ENCODE results near the gene POLR3GL. TPM values are rescaled to one million over a fixed set of nuclear protein-coding genes. Genes with fewer than 3 reads are reported as not detected.

POLR3GL gene
- polyA plus RNA-seq, 1 donor from 2014 or later = 38.6 TPM

DNA sequence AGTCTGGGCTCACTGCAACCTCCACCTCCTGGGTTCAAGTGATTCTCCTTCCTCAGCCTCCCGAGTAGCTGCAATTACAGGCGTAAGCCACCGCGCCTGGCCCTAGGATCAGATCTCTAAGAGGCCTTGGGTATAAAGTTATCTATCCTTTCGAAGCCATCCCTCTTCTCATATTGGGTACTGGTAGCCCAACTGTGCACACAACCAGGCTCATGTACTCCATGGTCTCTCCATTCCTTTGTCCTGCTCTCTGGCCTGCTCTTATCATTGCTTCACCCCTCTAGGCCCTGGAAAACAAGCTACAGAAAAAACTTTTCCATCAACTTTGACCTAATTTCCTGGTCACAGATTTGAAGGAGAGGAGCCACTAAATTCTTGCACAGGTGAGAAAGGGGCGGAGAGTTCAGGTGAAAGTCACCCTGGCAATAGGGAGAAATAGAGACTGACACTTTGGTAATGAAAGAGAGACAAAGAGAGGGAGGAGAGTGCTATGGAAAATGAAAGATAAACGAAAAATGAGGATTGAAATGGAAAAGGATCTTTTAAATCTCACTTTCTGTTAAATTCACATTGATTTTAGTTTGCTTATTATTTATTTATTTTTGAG is 25.9 kb downstream of the POLR3GL start:
- H3K9ac ChIP-seq (ENCODE audit: low read length) = no peak overlapping the region
- H3K27ac ChIP-seq (ENCODE audit: low read length) = peak overlapping the region; percentile 85
- peaks cover 43% of the 10 kb centered on the region for H4K20me1 ChIP-seq (ENCODE audit: insufficient read depth)
- H3K36me3 ChIP-seq (ENCODE audit: insufficient read depth, low read length) = peaks cover 29% of the 10 kb centered on the region
- H3K9me3 ChIP-seq (ENCODE audit: low read length) = no peaks in the 10 kb centered on the region
- no peak overlapping the region for H3K4me2 ChIP-seq (ENCODE audit: low read length)
- no peaks in the 10 kb centered on the region for H3K27me3 ChIP-seq (ENCODE audit: insufficient read depth, low read depth, low read length)
- H3K9me2 ChIP-seq (ENCODE audit: insufficient read depth, low read length) = no peaks in the 10 kb centered on the region
- peaks cover 3% of the 10 kb centered on the region for H3F3A ChIP-seq (ENCODE audit: insufficient read depth, low read length, poor library complexity, severe bottlenecking)
- peaks cover 47% of the 10 kb centered on the region for H3K79me2 ChIP-seq (replicated peaks; ENCODE audit: insufficient read depth, low read length)
- peak overlapping the region; percentile 79 for H3K4me3 ChIP-seq (ENCODE audit: low read length)
- TF ChIP-seq, protein P1, sequence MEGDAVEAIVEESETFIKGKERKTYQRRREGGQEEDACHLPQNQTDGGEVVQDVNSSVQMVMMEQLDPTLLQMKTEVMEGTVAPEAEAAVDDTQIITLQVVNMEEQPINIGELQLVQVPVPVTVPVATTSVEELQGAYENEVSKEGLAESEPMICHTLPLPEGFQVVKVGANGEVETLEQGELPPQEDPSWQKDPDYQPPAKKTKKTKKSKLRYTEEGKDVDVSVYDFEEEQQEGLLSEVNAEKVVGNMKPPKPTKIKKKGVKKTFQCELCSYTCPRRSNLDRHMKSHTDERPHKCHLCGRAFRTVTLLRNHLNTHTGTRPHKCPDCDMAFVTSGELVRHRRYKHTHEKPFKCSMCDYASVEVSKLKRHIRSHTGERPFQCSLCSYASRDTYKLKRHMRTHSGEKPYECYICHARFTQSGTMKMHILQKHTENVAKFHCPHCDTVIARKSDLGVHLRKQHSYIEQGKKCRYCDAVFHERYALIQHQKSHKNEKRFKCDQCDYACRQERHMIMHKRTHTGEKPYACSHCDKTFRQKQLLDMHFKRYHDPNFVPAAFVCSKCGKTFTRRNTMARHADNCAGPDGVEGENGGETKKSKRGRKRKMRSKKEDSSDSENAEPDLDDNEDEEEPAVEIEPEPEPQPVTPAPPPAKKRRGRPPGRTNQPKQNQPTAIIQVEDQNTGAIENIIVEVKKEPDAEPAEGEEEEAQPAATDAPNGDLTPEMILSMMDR (IDR thresholded peaks at IDR 0.05; ENCODE audit: poor library complexity, severe bottlenecking) = no peak
- TF ChIP-seq EP300 (conservative IDR thresholded peaks at IDR 0.05; ENCODE audit: poor library complexity, severe bottlenecking) (no peak), SMC3 (conservative IDR thresholded peaks at IDR 0.05; ENCODE audit: poor library complexity) (no peak), POLR2AphosphoS5 (IDR thresholded peaks at IDR 0.05) (no peak), EZH2 (IDR thresholded peaks at IDR 0.05; ENCODE audit: borderline replicate concordance, insufficient read depth, low read length, poor library complexity, severe bottlenecking) (no peak), RAD21 (conservative IDR thresholded peaks at IDR 0.05) (no peak), TAF1 (IDR thresholded peaks at IDR 0.05; ENCODE audit: low read depth) (no peak)
- TF ChIP-seq, protein P2, sequence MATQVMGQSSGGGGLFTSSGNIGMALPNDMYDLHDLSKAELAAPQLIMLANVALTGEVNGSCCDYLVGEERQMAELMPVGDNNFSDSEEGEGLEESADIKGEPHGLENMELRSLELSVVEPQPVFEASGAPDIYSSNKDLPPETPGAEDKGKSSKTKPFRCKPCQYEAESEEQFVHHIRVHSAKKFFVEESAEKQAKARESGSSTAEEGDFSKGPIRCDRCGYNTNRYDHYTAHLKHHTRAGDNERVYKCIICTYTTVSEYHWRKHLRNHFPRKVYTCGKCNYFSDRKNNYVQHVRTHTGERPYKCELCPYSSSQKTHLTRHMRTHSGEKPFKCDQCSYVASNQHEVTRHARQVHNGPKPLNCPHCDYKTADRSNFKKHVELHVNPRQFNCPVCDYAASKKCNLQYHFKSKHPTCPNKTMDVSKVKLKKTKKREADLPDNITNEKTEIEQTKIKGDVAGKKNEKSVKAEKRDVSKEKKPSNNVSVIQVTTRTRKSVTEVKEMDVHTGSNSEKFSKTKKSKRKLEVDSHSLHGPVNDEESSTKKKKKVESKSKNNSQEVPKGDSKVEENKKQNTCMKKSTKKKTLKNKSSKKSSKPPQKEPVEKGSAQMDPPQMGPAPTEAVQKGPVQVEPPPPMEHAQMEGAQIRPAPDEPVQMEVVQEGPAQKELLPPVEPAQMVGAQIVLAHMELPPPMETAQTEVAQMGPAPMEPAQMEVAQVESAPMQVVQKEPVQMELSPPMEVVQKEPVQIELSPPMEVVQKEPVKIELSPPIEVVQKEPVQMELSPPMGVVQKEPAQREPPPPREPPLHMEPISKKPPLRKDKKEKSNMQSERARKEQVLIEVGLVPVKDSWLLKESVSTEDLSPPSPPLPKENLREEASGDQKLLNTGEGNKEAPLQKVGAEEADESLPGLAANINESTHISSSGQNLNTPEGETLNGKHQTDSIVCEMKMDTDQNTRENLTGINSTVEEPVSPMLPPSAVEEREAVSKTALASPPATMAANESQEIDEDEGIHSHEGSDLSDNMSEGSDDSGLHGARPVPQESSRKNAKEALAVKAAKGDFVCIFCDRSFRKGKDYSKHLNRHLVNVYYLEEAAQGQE (IDR thresholded peaks at IDR 0.05; ENCODE audit: borderline replicate concordance) = no peak
- no peak overlapping the region for H2AFZ ChIP-seq (ENCODE audit: low read depth, low read length)

DNA sequence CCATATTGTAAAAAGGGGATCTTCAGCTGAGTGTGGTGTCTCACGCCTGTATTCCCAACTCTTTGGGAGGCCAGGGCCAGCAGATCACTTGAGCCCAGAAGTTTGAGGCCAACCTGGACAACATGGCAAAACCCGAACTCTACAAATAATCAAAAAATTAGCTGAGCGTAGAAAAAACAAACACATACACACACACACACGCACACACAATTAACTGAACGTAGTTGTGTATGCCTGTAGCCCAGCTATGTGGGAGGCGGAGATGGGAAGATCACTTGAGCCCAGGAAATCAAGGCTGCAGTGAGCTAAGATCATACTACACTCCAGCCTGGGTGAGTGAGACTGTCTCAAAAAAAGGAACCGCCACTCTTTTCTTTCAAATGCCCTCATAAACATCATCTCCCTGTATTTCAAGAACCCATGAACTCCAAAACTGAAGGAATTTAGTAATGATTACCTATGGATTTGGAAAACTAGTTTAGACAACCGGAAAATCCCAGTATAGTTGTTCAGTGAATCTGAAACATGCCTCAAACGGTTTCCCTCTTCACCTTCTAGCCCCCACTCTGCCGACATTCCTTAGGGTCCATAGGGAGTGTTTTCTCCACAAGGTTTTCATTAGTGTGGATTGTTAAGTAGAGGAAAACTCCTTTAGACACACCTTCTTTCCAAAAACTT is 27.4 kb downstream of the POLR3GL start:
- H2AFZ ChIP-seq (ENCODE audit: low read depth, low read length) = no peak overlapping the region
- peaks cover 57% of the 10 kb centered on the region for H3K79me2 ChIP-seq (replicated peaks; ENCODE audit: insufficient read depth, low read length)
- peak overlapping the region; percentile 100 for H3K4me2 ChIP-seq (ENCODE audit: low read length)
- TF ChIP-seq, protein P2 (IDR thresholded peaks at IDR 0.05; ENCODE audit: borderline replicate concordance) = no peak
- TF ChIP-seq TAF1 (IDR thresholded peaks at IDR 0.05; ENCODE audit: low read depth) (no peak), EP300 (conservative IDR thresholded peaks at IDR 0.05; ENCODE audit: poor library complexity, severe bottlenecking) (no peak), EZH2 (IDR thresholded peaks at IDR 0.05; ENCODE audit: borderline replicate concordance, insufficient read depth, low read length, poor library complexity, severe bottlenecking) (no peak), MXI1 (conservative IDR thresholded peaks at IDR 0.05; ENCODE audit: poor library complexity, severe bottlenecking) (no peak), SMC3 (conservative IDR thresholded peaks at IDR 0.05; ENCODE audit: poor library complexity) (no peak), POLR2AphosphoS5 (IDR thresholded peaks at IDR 0.05) (no peak), RAD21 (conservative IDR thresholded peaks at IDR 0.05) (no peak)
- TF ChIP-seq, protein P1 (IDR thresholded peaks at IDR 0.05; ENCODE audit: poor library complexity, severe bottlenecking) = no peak
- H3K4me3 ChIP-seq (ENCODE audit: low read length) = peak overlapping the region; percentile 79
- H3K9me2 ChIP-seq (ENCODE audit: insufficient read depth, low read length) = no peaks in the 10 kb centered on the region
- H3K9ac ChIP-seq (ENCODE audit: low read length) = peak overlapping the region; percentile 76
- H3K36me3 ChIP-seq (ENCODE audit: insufficient read depth, low read length) = peaks cover 29% of the 10 kb centered on the region
- peaks cover 52% of the 10 kb centered on the region for H4K20me1 ChIP-seq (ENCODE audit: insufficient read depth)
- no peaks in the 10 kb centered on the region for H3K9me3 ChIP-seq (ENCODE audit: low read length)
- H3K27ac ChIP-seq (ENCODE audit: low read length) = peak overlapping the region; percentile 85
- peaks cover 3% of the 10 kb centered on the region for H3F3A ChIP-seq (ENCODE audit: insufficient read depth, low read length, poor library complexity, severe bottlenecking)
- no peaks in the 10 kb centered on the region for H3K27me3 ChIP-seq (ENCODE audit: insufficient read depth, low read depth, low read length)
